Heart left ventricle (tissue), 13 donors: ENCODE measurements around the gene SOS1.

Source experiments
- CTCF ChIP-seq, 12 donors: fragments of 200-600 bp; sonication (generic) in 4 of 12; IDR thresholded peaks; one replicate each; pipeline versions ENCODE4 v1.5.0 to v1.8.0; 2018 to 2022; ENCODE audit warnings: antibody characterized with exemption in 12 of 12, mild to moderate bottlenecking in 5 of 12
- POLR2A ChIP-seq, 2 donors: fragments of 450-650 bp; IDR thresholded peaks; one replicate each; pipeline ENCODE4 v1.6.1; 2017; ENCODE audit warnings: antibody characterized with exemption in 2 of 2, mild to moderate bottlenecking in 2 of 2, moderate library complexity in 2 of 2
- donor health status: ischemic (EF 13 %, LVEDD 7.1; RV severe dilation, severe dysfunction).
- donor health status: DM: no; HTN: yes; CAD: no.
- donor health status: DM: no; HTN: no; CAD: no.
- donor health status: ischemic (EF 25% LVEDD 6.9; RV normal size, moderate dysfunction).
- donor health status: ischemic (EF 25% LVEDD 5.7; RV mildly dilated, moderate dysfunction).
- donor health status: ischemic (EF 35%, LVEDD 5.7; RV mildly dilated, moderate dysfunction).
- donor health status: nonischemic (EF 11% LVEDD 7.7; RV severe dilation, severe dysfunction).
- donor health status: DM: yes; HTN: yes; CAD: no.
- donor health status: PGD.
- donor health status: ischemic (EF 29% LVEDD 5.4; RV normal size, mild dysfunction).
- donor health status: nonischemic (EF 23%, LVEDD 6.1; RV moderate dilation, normal function).

GRCh38 chr2:39138837-39139211, 18.0 kb upstream of the SOS1 start:
- no peak for TF ChIP-seq CTCF (IDR thresholded peaks at IDR 0.05)
- TF ChIP-seq POLR2A (IDR thresholded peaks at IDR 0.05), result no peak
